Muscle layer of colon (tissue), 2 donors: Measurements from ENCODE around the gene FOXN3.
"Not testable (repeated sequence)": the region's sequence is repeated elsewhere in the genome, so short reads cannot be mapped to it uniquely, and the experiment has no call there.

Experiments
- H3K27ac ChIP-seq: one replicate; pipeline ENCODE4 v1.7.0; 2013; ENCODE audit warnings: low read depth, mild to moderate bottlenecking, low read length, moderate library complexity
- H3K27me3 ChIP-seq, 2 donors: one replicate each; pipeline ENCODE4 v1.7.0; 2013; ENCODE audit warnings: low read length in 2 of 2, mild to moderate bottlenecking in 2 of 2; ENCODE audit not compliant: insufficient read depth in 2 of 2, control insufficient read depth in 1 of 2
- H3K36me3 ChIP-seq: one replicate; pipeline ENCODE4 v1.7.0; 2013; ENCODE audit warnings: mild to moderate bottlenecking, low read length; ENCODE audit not compliant: insufficient read depth
- H3K4me1 ChIP-seq: one replicate; pipeline ENCODE4 v1.7.0; 2013; ENCODE audit warnings: mild to moderate bottlenecking, low read length; ENCODE audit not compliant: insufficient read depth
- H3K4me3 ChIP-seq, 2 donors: one replicate each; pipeline ENCODE4 v1.7.0; 2013; ENCODE audit warnings: low read length in 2 of 2, low read depth in 1 of 2, mild to moderate bottlenecking in 1 of 2, moderate library complexity in 1 of 2
- H3K9ac ChIP-seq: one replicate; pipeline ENCODE4 v1.7.0; 2013; ENCODE audit warnings: low read length
- H3K9me3 ChIP-seq: one replicate; pipeline ENCODE4 v1.7.0; 2013; ENCODE audit warnings: mild to moderate bottlenecking, low read length
- donor health status: abdominal sarcoma.
- donor health status: Adenocarcinoma of cecum.

FOXN3 gene

GRCh38 chr14:89205137-89205740, 211.8 kb downstream of the FOXN3 start:
- Histone ChIP-seq H3K27me3 (no peaks in the 10 kb centered on the region), H3K27ac (no peak overlapping the region)

GRCh38 chr14:89202413-89203190, 214.4 kb downstream of the FOXN3 start:
- Histone ChIP-seq H3K4me3 (no peak overlapping the region), H3K27me3 (no peaks in the 10 kb centered on the region), H3K27ac (no peak overlapping the region), H3K9me3 (no peaks in the 10 kb centered on the region), H3K36me3 (no peaks in the 10 kb centered on the region), H3K9ac (no peak overlapping the region), H3K4me1 (no peaks in the 10 kb centered on the region)

More at GRCh38 chr14:89205137-89205740, 211.8 kb downstream of the FOXN3 start:
- Histone ChIP-seq H3K9ac (no peak overlapping the region), H3K4me3 (no peak overlapping the region), H3K36me3 (no peaks in the 10 kb centered on the region), H3K4me1 (no peaks in the 10 kb centered on the region), H3K9me3 (no peaks in the 10 kb centered on the region)

GRCh38 chr14:89201645-89202044, 215.4 kb downstream of the FOXN3 start:
- Histone ChIP-seq H3K27ac (no peak overlapping the region), H3K9ac (no peak overlapping the region), H3K36me3 (no peaks in the 10 kb centered on the region), H3K4me1 (no peaks in the 10 kb centered on the region), H3K27me3 (no peaks in the 10 kb centered on the region), H3K9me3 (no peaks in the 10 kb centered on the region), H3K4me3 (no peak overlapping the region)

- not testable (repeated sequence) for H3K9me3 ChIP-seq, H3K4me1 ChIP-seq, H3K9ac ChIP-seq, H3K27ac ChIP-seq, H3K4me3 ChIP-seq, H3K36me3 ChIP-seq, H3K27me3 ChIP-seq
Measured at GRCh38 chr14:89199357-89199756, 217.7 kb downstream of the FOXN3 start.

GRCh38 chr14:89198544-89199329, 218.3 kb downstream of the FOXN3 start:
- Histone ChIP-seq H3K4me3 (no peak overlapping the region), H3K9me3 (no peaks in the 10 kb centered on the region), H3K27ac (no peak overlapping the region), H3K36me3 (no peaks in the 10 kb centered on the region), H3K9ac (no peak overlapping the region), H3K27me3 (no peaks in the 10 kb centered on the region), H3K4me1 (no peaks in the 10 kb centered on the region)

GRCh38 chr14:89197623-89198022, 219.4 kb downstream of the FOXN3 start:
- Histone ChIP-seq H3K4me1 (no peaks in the 10 kb centered on the region), H3K36me3 (no peaks in the 10 kb centered on the region), H3K9ac (no peak overlapping the region), H3K27me3 (no peaks in the 10 kb centered on the region), H3K4me3 (no peak overlapping the region), H3K27ac (no peak overlapping the region), H3K9me3 (no peaks in the 10 kb centered on the region)

- H3K27me3 ChIP-seq = no peaks in the 10 kb centered on the region
- H3K36me3 ChIP-seq = no peaks in the 10 kb centered on the region
- no peak overlapping the region for H3K27ac ChIP-seq
- no peaks in the 10 kb centered on the region for H3K9me3 ChIP-seq
- no peak overlapping the region for H3K9ac ChIP-seq
- H3K4me1 ChIP-seq = no peaks in the 10 kb centered on the region
- H3K4me3 ChIP-seq = no peak overlapping the region
Measured at GRCh38 chr14:89196545-89196944, 220.5 kb downstream of the FOXN3 start.

GRCh38 chr14:89194376-89194775, 222.7 kb downstream of the FOXN3 start:
- H3K4me3 ChIP-seq = no peak overlapping the region
- H3K27me3 ChIP-seq = no peaks in the 10 kb centered on the region
- no peaks in the 10 kb centered on the region for H3K4me1 ChIP-seq
- no peak overlapping the region for H3K9ac ChIP-seq
- H3K9me3 ChIP-seq = no peaks in the 10 kb centered on the region
- no peak overlapping the region for H3K27ac ChIP-seq
- no peaks in the 10 kb centered on the region for H3K36me3 ChIP-seq

GRCh38 chr14:89190765-89191513, 226.1 kb downstream of the FOXN3 start:
- Histone ChIP-seq H3K4me1 (peaks cover 25% of the 10 kb centered on the region), H3K36me3 (no peaks in the 10 kb centered on the region), H3K27ac (no peak overlapping the region), H3K9me3 (no peaks in the 10 kb centered on the region), H3K27me3 (no peaks in the 10 kb centered on the region), H3K4me3 (no peak overlapping the region), H3K9ac (no peak overlapping the region)

GRCh38 chr14:89188492-89188891, 228.5 kb downstream of the FOXN3 start:
- no peaks in the 10 kb centered on the region for H3K36me3 ChIP-seq
- no peak overlapping the region for H3K27ac ChIP-seq
- no peak overlapping the region for H3K4me3 ChIP-seq
- no peaks in the 10 kb centered on the region for H3K27me3 ChIP-seq
- H3K4me1 ChIP-seq = peaks cover 28% of the 10 kb centered on the region
- H3K9me3 ChIP-seq = no peaks in the 10 kb centered on the region
- H3K9ac ChIP-seq = no peak overlapping the region

GRCh38 chr14:89187501-89187900, 229.5 kb downstream of the FOXN3 start:
- Histone ChIP-seq H3K9ac (no peak overlapping the region), H3K4me3 (no peak overlapping the region), H3K27me3 (no peaks in the 10 kb centered on the region), H3K36me3 (no peaks in the 10 kb centered on the region), H3K4me1 (peaks cover 28% of the 10 kb centered on the region), H3K9me3 (no peaks in the 10 kb centered on the region), H3K27ac (no peak overlapping the region)
